HEK293T (cell line): Measurements from ENCODE around the gene MIOX.

Experiments
- ARNT ChIP-seq: fragments of 450-650 bp; IDR thresholded peaks from 2 replicates; pipeline ENCODE4 v1.6.1; 2017; ENCODE audit warnings: mild to moderate bottlenecking
- BHLHE40 ChIP-seq: fragments of 450-650 bp; IDR thresholded peaks from 2 replicates; pipeline ENCODE4 v1.6.1; 2016; ENCODE audit warnings: mild to moderate bottlenecking, moderate library complexity, borderline replicate concordance
- CTBP1 ChIP-seq: fragments of 450-650 bp; IDR thresholded peaks from 2 replicates; pipeline ENCODE4 v1.6.1; 2016; ENCODE audit warnings: borderline replicate concordance
- FOXK2 ChIP-seq: fragments of 450-650 bp; IDR thresholded peaks from 2 replicates; pipeline ENCODE4 v1.6.1; 2016; ENCODE audit warnings: mild to moderate bottlenecking
- FOXM1 ChIP-seq: fragments of 450-650 bp; IDR thresholded peaks from 2 replicates; pipeline ENCODE4 v1.6.1; 2017; ENCODE audit warnings: mild to moderate bottlenecking, borderline replicate concordance
- NFRKB ChIP-seq: fragments of 450-650 bp; IDR thresholded peaks from 2 replicates; pipeline ENCODE4 v1.6.1; 2016; ENCODE audit warnings: mild to moderate bottlenecking, moderate library complexity
- SP1 ChIP-seq: fragments of 450-650 bp; IDR thresholded peaks from 2 replicates; pipeline ENCODE4 v1.6.1; 2017
- SUZ12 ChIP-seq: fragments of 450-650 bp; IDR thresholded peaks from 2 replicates; pipeline ENCODE4 v1.6.1; 2016; ENCODE audit warnings: mild to moderate bottlenecking
- TARDBP ChIP-seq: fragments of 450-650 bp; IDR thresholded peaks from 2 replicates; pipeline ENCODE4 v1.6.1; 2016
- ZNF384 ChIP-seq: fragments of 450-650 bp; IDR thresholded peaks from 2 replicates; pipeline ENCODE4 v1.6.1; 2016
- TF ChIP-seq, protein P1 (sequence below): fragments of 450-650 bp; IDR thresholded peaks from 2 replicates; pipeline ENCODE4 v1.6.1; 2016

DNA sequence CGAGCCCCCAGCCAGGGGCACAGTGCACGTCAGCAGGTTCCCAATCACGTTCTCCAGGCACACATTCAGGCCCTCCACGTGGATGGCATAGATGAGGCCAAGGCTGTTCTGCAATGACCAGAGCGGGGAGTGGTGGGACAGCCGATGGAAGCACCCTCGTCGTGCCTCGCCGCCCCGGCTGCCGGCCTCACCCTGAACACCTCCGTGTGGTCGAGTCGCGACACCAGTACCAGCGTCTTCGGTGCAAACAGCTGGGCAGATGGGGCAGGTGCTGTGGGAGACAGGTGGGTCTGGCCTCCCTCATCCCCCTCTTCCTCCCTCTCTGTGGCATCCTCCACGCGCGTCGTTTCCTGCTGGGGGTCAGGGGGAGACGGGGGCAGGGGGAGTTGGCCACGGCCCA, 19.3 kb upstream of the MIOX start:
- TF ChIP-seq SP1: no peak
- TF ChIP-seq ARNT: no peak
- TF ChIP-seq FOXM1: no peak
- no peak for TF ChIP-seq BHLHE40
- TF ChIP-seq ZNF384: no peak
- TF ChIP-seq NFRKB: no peak
- no peak for TF ChIP-seq TARDBP
- TF ChIP-seq SUZ12: no peak
- no peak for TF ChIP-seq FOXK2
- TF ChIP-seq CTBP1: no peak
- TF ChIP-seq, protein P1, sequence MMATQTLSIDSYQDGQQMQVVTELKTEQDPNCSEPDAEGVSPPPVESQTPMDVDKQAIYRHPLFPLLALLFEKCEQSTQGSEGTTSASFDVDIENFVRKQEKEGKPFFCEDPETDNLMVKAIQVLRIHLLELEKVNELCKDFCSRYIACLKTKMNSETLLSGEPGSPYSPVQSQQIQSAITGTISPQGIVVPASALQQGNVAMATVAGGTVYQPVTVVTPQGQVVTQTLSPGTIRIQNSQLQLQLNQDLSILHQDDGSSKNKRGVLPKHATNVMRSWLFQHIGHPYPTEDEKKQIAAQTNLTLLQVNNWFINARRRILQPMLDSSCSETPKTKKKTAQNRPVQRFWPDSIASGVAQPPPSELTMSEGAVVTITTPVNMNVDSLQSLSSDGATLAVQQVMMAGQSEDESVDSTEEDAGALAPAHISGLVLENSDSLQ: no peak
